ENCODE results near the gene CDC42EP3.

GRCh38 chr2:37707393-37707792, 36.0 kb upstream of the CDC42EP3 start:
- TF ChIP-seq CTCF (IDR thresholded peaks at IDR 0.05) (no peak), POLR2A (IDR thresholded peaks at IDR 0.05) (no peak)

All from thyroid gland (tissue), 4 donors.